Measurements from ENCODE around the gene TRMT11. TPM values are rescaled to one million over a fixed set of nuclear protein-coding genes. Genes with fewer than 3 reads are reported as not detected.
A peak's percentile ranks its signal among the peaks of the same experiment; 100 is the strongest.

Gene TRMT11
- 26.8 and 27.1 TPM in 2 replicates for total RNA-seq

GRCh38 chr6:125986301-125987025 is at the start of gene TRMT11:
TSS of gene TRMT11 (plus strand) at chr6:125986540. CDS start at chr6:125986551, 11 bp downstream.
- Histone ChIP-seq H3K27me3 (ENCODE audit: insufficient read depth, low read length) (no peaks in the 10 kb centered on the region), H4K20me1 (ENCODE audit: insufficient read depth, low read length) (peaks cover 4% of the 10 kb centered on the region), H3K4me3 (ENCODE audit: insufficient read depth, low read length) (peak within 1 kb of the TSS; percentile 88), H3K4me1 (ENCODE audit: insufficient read depth, low read length) (peaks cover 34% of the 10 kb centered on the region), H3K36me3 (ENCODE audit: insufficient read depth, low read length) (no peaks in the 10 kb centered on the region), H3K27ac (ENCODE audit: low read depth, low read length) (peak within 1 kb of the TSS; percentile 69), H3K4me2 (ENCODE audit: insufficient read depth, low read length) (peak within 1 kb of the TSS; percentile 95), H3K9me3 (ENCODE audit: low read depth, low read length) (no peaks in the 10 kb centered on the region), H2AFZ (ENCODE audit: low read length) (peak within 1 kb of the TSS; percentile 98), H3K79me2 (ENCODE audit: insufficient read depth, low read length) (peaks cover 51% of the 10 kb centered on the region)
- TF ChIP-seq CTCF (IDR thresholded peaks at IDR 0.05; ENCODE audit: extremely low read depth, low read depth, low read length): no peak
- DNase-seq (ENCODE audit: insufficient read length, low spot score, missing footprints): peak; percentile 95

GRCh38 chr6:125939026-125939425 is 47.3 kb upstream of the TRMT11 start:
- DNase-seq (ENCODE audit: insufficient read length, low spot score, missing footprints): no peak
- H3K27ac ChIP-seq (ENCODE audit: low read depth, low read length): no peak overlapping the region
- no peaks in the 10 kb centered on the region for H3K79me2 ChIP-seq (ENCODE audit: insufficient read depth, low read length)
- H3K36me3 ChIP-seq (ENCODE audit: insufficient read depth, low read length): no peaks in the 10 kb centered on the region
- H3K4me3 ChIP-seq (ENCODE audit: insufficient read depth, low read length): no peak overlapping the region
- no peak overlapping the region for H3K4me2 ChIP-seq (ENCODE audit: insufficient read depth, low read length)
- no peak for TF ChIP-seq CTCF (IDR thresholded peaks at IDR 0.05; ENCODE audit: extremely low read depth, low read depth, low read length)
- no peak overlapping the region for H2AFZ ChIP-seq (ENCODE audit: low read length)
- H3K4me1 ChIP-seq (ENCODE audit: insufficient read depth, low read length): peaks cover 22% of the 10 kb centered on the region
- H3K27me3 ChIP-seq (ENCODE audit: insufficient read depth, low read length): no peaks in the 10 kb centered on the region
- H4K20me1 ChIP-seq (ENCODE audit: insufficient read depth, low read length): no peaks in the 10 kb centered on the region
- no peaks in the 10 kb centered on the region for H3K9me3 ChIP-seq (ENCODE audit: low read depth, low read length)

GRCh38 chr6:125939791-125940190 is 46.5 kb upstream of the TRMT11 start:
- H3K27ac ChIP-seq (ENCODE audit: low read depth, low read length): no peak overlapping the region
- H3K79me2 ChIP-seq (ENCODE audit: insufficient read depth, low read length): no peaks in the 10 kb centered on the region
- H4K20me1 ChIP-seq (ENCODE audit: insufficient read depth, low read length): no peaks in the 10 kb centered on the region
- no peak overlapping the region for H3K4me3 ChIP-seq (ENCODE audit: insufficient read depth, low read length)
- H3K4me2 ChIP-seq (ENCODE audit: insufficient read depth, low read length): no peak overlapping the region
- no peak overlapping the region for H2AFZ ChIP-seq (ENCODE audit: low read length)
- no peaks in the 10 kb centered on the region for H3K9me3 ChIP-seq (ENCODE audit: low read depth, low read length)
- H3K4me1 ChIP-seq (ENCODE audit: insufficient read depth, low read length): peaks cover 30% of the 10 kb centered on the region
- DNase-seq (ENCODE audit: insufficient read length, low spot score, missing footprints): no peak
- no peaks in the 10 kb centered on the region for H3K27me3 ChIP-seq (ENCODE audit: insufficient read depth, low read length)
- H3K36me3 ChIP-seq (ENCODE audit: insufficient read depth, low read length): no peaks in the 10 kb centered on the region
- no peak for TF ChIP-seq CTCF (IDR thresholded peaks at IDR 0.05; ENCODE audit: extremely low read depth, low read depth, low read length)

GRCh38 chr6:125940247-125941041 is 45.9 kb upstream of the TRMT11 start:
- Histone ChIP-seq H3K79me2 (ENCODE audit: insufficient read depth, low read length) (no peaks in the 10 kb centered on the region), H3K9me3 (ENCODE audit: low read depth, low read length) (no peaks in the 10 kb centered on the region), H4K20me1 (ENCODE audit: insufficient read depth, low read length) (no peaks in the 10 kb centered on the region), H3K4me1 (ENCODE audit: insufficient read depth, low read length) (peaks cover 37% of the 10 kb centered on the region), H3K27me3 (ENCODE audit: insufficient read depth, low read length) (no peaks in the 10 kb centered on the region), H3K4me3 (ENCODE audit: insufficient read depth, low read length) (no peak overlapping the region), H3K36me3 (ENCODE audit: insufficient read depth, low read length) (no peaks in the 10 kb centered on the region), H3K27ac (ENCODE audit: low read depth, low read length) (peak overlapping the region; percentile 67), H3K4me2 (ENCODE audit: insufficient read depth, low read length) (no peak overlapping the region), H2AFZ (ENCODE audit: low read length) (peak overlapping the region; percentile 17)
- no peak for TF ChIP-seq CTCF (IDR thresholded peaks at IDR 0.05; ENCODE audit: extremely low read depth, low read depth, low read length)
- no peak for DNase-seq (ENCODE audit: insufficient read length, low spot score, missing footprints)

Measured in osteoblast (primary cell).